Right lobe of liver (tissue), 4 donors: ENCODE measurements around the gene ENKD1.

Experiments
- POLR2A ChIP-seq: fragments of 450-650 bp; IDR thresholded peaks from one replicate; pipeline ENCODE4 v1.6.1; 2017; ENCODE audit warnings: antibody characterized with exemption, mild to moderate bottlenecking
- TF ChIP-seq, protein P1 (sequence below), 4 donors: fragments of 200-600 bp in 3 of 4; fragments of 450-650 bp in 1 of 4; IDR thresholded peaks; one replicate each; pipeline versions ENCODE4 v1.5.1 to v1.8.0; 2016 to 2022; ENCODE audit warnings: antibody characterized with exemption in 4 of 4, mild to moderate bottlenecking in 2 of 4
- donor health status: DM: no; HTN: no; CAD: no.
- donor health status: DM: no; HTN: no; CAD: no.
- donor health status: DM: no; HTN: yes; CAD: no.

DNA sequence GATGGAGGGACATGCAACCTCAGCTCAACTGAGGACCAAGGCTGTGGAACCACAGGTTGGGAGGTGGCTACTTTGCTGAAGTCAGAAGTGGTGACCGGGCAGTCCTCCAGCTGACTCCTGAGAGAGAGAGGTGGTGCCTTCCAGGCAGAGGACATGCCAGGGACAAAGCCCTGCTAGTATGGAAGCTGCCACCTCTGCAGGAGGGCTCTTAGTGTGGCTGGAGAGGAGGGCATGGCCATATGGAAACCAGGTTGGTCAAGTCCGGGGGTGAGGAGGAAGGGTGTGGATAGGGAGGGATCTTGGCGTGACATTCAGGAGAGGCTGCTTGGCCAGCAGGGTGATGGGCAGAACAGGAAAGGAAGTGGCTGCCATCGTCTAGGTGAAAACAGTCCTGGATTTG lies 5.8 kb upstream of the ENKD1 start:
- TF ChIP-seq, protein P1, sequence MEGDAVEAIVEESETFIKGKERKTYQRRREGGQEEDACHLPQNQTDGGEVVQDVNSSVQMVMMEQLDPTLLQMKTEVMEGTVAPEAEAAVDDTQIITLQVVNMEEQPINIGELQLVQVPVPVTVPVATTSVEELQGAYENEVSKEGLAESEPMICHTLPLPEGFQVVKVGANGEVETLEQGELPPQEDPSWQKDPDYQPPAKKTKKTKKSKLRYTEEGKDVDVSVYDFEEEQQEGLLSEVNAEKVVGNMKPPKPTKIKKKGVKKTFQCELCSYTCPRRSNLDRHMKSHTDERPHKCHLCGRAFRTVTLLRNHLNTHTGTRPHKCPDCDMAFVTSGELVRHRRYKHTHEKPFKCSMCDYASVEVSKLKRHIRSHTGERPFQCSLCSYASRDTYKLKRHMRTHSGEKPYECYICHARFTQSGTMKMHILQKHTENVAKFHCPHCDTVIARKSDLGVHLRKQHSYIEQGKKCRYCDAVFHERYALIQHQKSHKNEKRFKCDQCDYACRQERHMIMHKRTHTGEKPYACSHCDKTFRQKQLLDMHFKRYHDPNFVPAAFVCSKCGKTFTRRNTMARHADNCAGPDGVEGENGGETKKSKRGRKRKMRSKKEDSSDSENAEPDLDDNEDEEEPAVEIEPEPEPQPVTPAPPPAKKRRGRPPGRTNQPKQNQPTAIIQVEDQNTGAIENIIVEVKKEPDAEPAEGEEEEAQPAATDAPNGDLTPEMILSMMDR (IDR thresholded peaks at IDR 0.05), result no peak
- TF ChIP-seq POLR2A, result no peak
